ENCODE data around the gene SMU1.

Gene SMU1

GRCh38 chr9:33105504-33105903 is 29.0 kb upstream of the SMU1 start:
- TF ChIP-seq CTCF (IDR thresholded peaks at IDR 0.05; ENCODE audit: extremely low read depth, missing control alignments), result no peak
- DNase-seq (ENCODE audit: low spot score), result no peak

- TF ChIP-seq CTCF (IDR thresholded peaks at IDR 0.05; ENCODE audit: extremely low read depth, missing control alignments), result no peak
- DNase-seq (ENCODE audit: low spot score), result no peak
These were observed 27.9 kb upstream of the SMU1 start for GRCh38 chr9:33104401-33104800.

GRCh38 chr9:33103501-33104281 is 27.2 kb upstream of the SMU1 start:
- no peak for TF ChIP-seq CTCF (IDR thresholded peaks at IDR 0.05; ENCODE audit: extremely low read depth, missing control alignments)
- no peak for DNase-seq (ENCODE audit: low spot score)

GRCh38 chr9:33102551-33103210 is 26.2 kb upstream of the SMU1 start:
- no peak for TF ChIP-seq CTCF (IDR thresholded peaks at IDR 0.05; ENCODE audit: extremely low read depth, missing control alignments)
- no peak for DNase-seq (ENCODE audit: low spot score)

- no peak for TF ChIP-seq CTCF (IDR thresholded peaks at IDR 0.05; ENCODE audit: extremely low read depth, missing control alignments)
- DNase-seq (ENCODE audit: low spot score), result no peak
These were observed 24.9 kb upstream of the SMU1 start for GRCh38 chr9:33101104-33101951.

- TF ChIP-seq CTCF (IDR thresholded peaks at IDR 0.05; ENCODE audit: extremely low read depth, missing control alignments), result no peak
These were observed 23.3 kb upstream of the SMU1 start for GRCh38 chr9:33099754-33100153.

GRCh38 chr9:33097192-33097591 is 20.7 kb upstream of the SMU1 start:
- no peak for TF ChIP-seq CTCF (IDR thresholded peaks at IDR 0.05; ENCODE audit: extremely low read depth, missing control alignments)
- DNase-seq (ENCODE audit: low spot score), result no peak

More at GRCh38 chr9:33099754-33100153, 23.3 kb upstream of the SMU1 start:
- no peak for DNase-seq (ENCODE audit: low spot score)
